ENCODE data around the gene HMX2. TPM values are rescaled to one million over a fixed set of nuclear protein-coding genes. Genes with fewer than 3 reads are reported as not detected.

HMX2 gene
- total RNA-seq, 1 experiment from 2014 or later, result 0.46 TPM

- Histone ChIP-seq H4K5ac (ENCODE audit: insufficient read length, low read depth, low read length) (no peak overlapping the region), H3K23ac (ENCODE audit: insufficient read length, low read depth, low read length) (no peak overlapping the region), H3K9me3 (ENCODE audit: control insufficient read depth, low read depth, low read length) (no peaks in the 10 kb centered on the region), H2BK20ac (ENCODE audit: low read depth, low read length, poor library complexity, severe bottlenecking) (no peak overlapping the region), H2BK15ac (ENCODE audit: low read depth, low read length) (no peak overlapping the region), H3K79me2 (ENCODE audit: insufficient read depth, low read length) (peaks cover 24% of the 10 kb centered on the region; the same call in 1 of the 2 replicates), H3K4me2 (ENCODE audit: insufficient read depth, insufficient read length, low read length) (no peak overlapping the region), H2BK5ac (ENCODE audit: insufficient read length, low read length) (no peak overlapping the region), H2AFZ (ENCODE audit: low read length) (no peak overlapping the region), H3K56ac (ENCODE audit: insufficient read length, low read depth, low read length) (no peak overlapping the region), H3T11ph (ENCODE audit: low read length) (no peak overlapping the region), H3K79me1 (ENCODE audit: insufficient read depth, low read depth, low read length, poor library complexity, severe bottlenecking) (peaks cover 4% of the 10 kb centered on the region), H2AK5ac (ENCODE audit: insufficient read length, low read length) (no peak overlapping the region), H2BK12ac (ENCODE audit: insufficient read length, low read depth, low read length) (no peak overlapping the region), H3K4me1 (ENCODE audit: insufficient read depth, low read length) (peaks cover 6% of the 10 kb centered on the region; the same call in 1 of the 2 replicates), H3K27ac (ENCODE audit: insufficient read length, low read depth, low read length) (no peak overlapping the region), H2BK120ac (ENCODE audit: low read depth, low read length, poor library complexity, severe bottlenecking) (no peak overlapping the region), H3K14ac (ENCODE audit: insufficient read depth, low read length) (no peak overlapping the region), H3K23me2 (ENCODE audit: insufficient read length, low read depth, low read length, poor library complexity, severe bottlenecking) (peaks cover 8% of the 10 kb centered on the region), H3K27me3 (ENCODE audit: insufficient read depth, low read length) (no peaks in the 10 kb centered on the region; the same call in 1 of the 2 replicates), H3K18ac (ENCODE audit: insufficient read length, low read depth, low read length) (no peak overlapping the region), H4K8ac (replicated peaks; ENCODE audit: insufficient read length, low read depth, low read length) (no peak overlapping the region), H3K9ac (ENCODE audit: extremely low read depth, insufficient read length, low read length) (no peak overlapping the region), H4K20me1 (ENCODE audit: control insufficient read depth, insufficient read depth, insufficient read length) (no peaks in the 10 kb centered on the region), H4K91ac (ENCODE audit: insufficient read length, low read depth, low read length) (no peak overlapping the region), H3K4ac (ENCODE audit: low read depth, low read length) (no peak overlapping the region)
- Mint-ChIP-seq H3K36me3 (ENCODE audit: insufficient read depth in 1 of 3, low read depth in 3 of 3) (peaks cover 41 to 60% (median 58%) of the 10 kb centered on the region in 3 experiments), H3K27me3 (ENCODE audit: low read depth) (peaks cover 27% of the 10 kb centered on the region), H3K4me1 (peaks cover 45 to 54% of the 10 kb centered on the region in 2 experiments), H3K27ac (no peak overlapping the region; a peak in 1 of 7 replicates), H3K4me3 (peak overlapping the region; percentile 98 to 100), H3K9me3 (no peaks in the 10 kb centered on the region; a peak in 1 of 5 replicates)
- no peak for TF ChIP-seq CTCF (conservative IDR thresholded peaks at IDR 0.05)
- no CpG with 5 or more reads among the region's 2 CpGs for WGBS (ENCODE audit: extremely low coverage, insufficient read length, low lambda C conversion rate)
- no peak for DNase-seq
These were observed 8.1 kb downstream of the HMX2 start for GRCh38 chr10:123156078-123156477.
